HEK293T (cell line): ENCODE data around the gene KCNIP1.

Experiments
- CTCF ChIA-PET: fragments of 350-600 bp; formaldehyde crosslinking; extraction: SDS; loops from one replicate; lab custom pipeline; 2021; ENCODE audit warnings: antibody characterized with exemption, inconsistent platforms; lab: Yijun Ruan, JAX
- POLR2A ChIA-PET: fragments of 350-600 bp; formaldehyde crosslinking; extraction: SDS; loops from one replicate; lab custom pipeline; 2020; ENCODE audit warnings: antibody characterized with exemption, inconsistent platforms; lab: Yijun Ruan, JAX
- DNase-seq: peaks from one replicate; pipeline ENCODE4 v3.0.0; 2012; ENCODE audit warnings: mixed read lengths; ENCODE audit errors: extremely low spot score
- ARNT ChIP-seq: fragments of 450-650 bp; IDR thresholded peaks from 2 replicates; pipeline ENCODE4 v1.6.1; 2017; ENCODE audit warnings: mild to moderate bottlenecking
- BHLHE40 ChIP-seq: fragments of 450-650 bp; IDR thresholded peaks from 2 replicates; pipeline ENCODE4 v1.6.1; 2016; ENCODE audit warnings: mild to moderate bottlenecking, moderate library complexity, borderline replicate concordance
- CTBP1 ChIP-seq: fragments of 450-650 bp; IDR thresholded peaks from 2 replicates; pipeline ENCODE4 v1.6.1; 2016; ENCODE audit warnings: borderline replicate concordance
- ELF4 ChIP-seq: fragments of 450-650 bp; IDR thresholded peaks from 2 replicates; pipeline ENCODE4 v1.6.1; 2017; ENCODE audit warnings: antibody characterized with exemption
- FOXA1 ChIP-seq: fragments of 450-650 bp; IDR thresholded peaks from 2 replicates; pipeline ENCODE4 v1.6.1; 2016; ENCODE audit warnings: mild to moderate bottlenecking
- FOXK2 ChIP-seq: fragments of 450-650 bp; IDR thresholded peaks from 2 replicates; pipeline ENCODE4 v1.6.1; 2016; ENCODE audit warnings: mild to moderate bottlenecking
- FOXM1 ChIP-seq: fragments of 450-650 bp; IDR thresholded peaks from 2 replicates; pipeline ENCODE4 v1.6.1; 2017; ENCODE audit warnings: mild to moderate bottlenecking, borderline replicate concordance
- HDGF ChIP-seq: fragments of 450-650 bp; IDR thresholded peaks from 2 replicates; pipeline ENCODE4 v1.6.1; 2017; ENCODE audit warnings: antibody characterized with exemption, borderline replicate concordance
- L3MBTL2 ChIP-seq: fragments of 450-650 bp; conservative IDR thresholded peaks from 2 replicates; pipeline ENCODE4 v1.6.1; 2016; ENCODE audit warnings: mild to moderate bottlenecking
- LEF1 ChIP-seq: fragments of 450-650 bp; IDR thresholded peaks from 2 replicates; pipeline ENCODE4 v1.6.1; 2017; ENCODE audit warnings: mild to moderate bottlenecking, borderline replicate concordance
- NFRKB ChIP-seq: fragments of 450-650 bp; IDR thresholded peaks from 2 replicates; pipeline ENCODE4 v1.6.1; 2016; ENCODE audit warnings: mild to moderate bottlenecking, moderate library complexity
- SP1 ChIP-seq: fragments of 450-650 bp; IDR thresholded peaks from 2 replicates; pipeline ENCODE4 v1.6.1; 2017
- SUZ12 ChIP-seq: fragments of 450-650 bp; IDR thresholded peaks from 2 replicates; pipeline ENCODE4 v1.6.1; 2016; ENCODE audit warnings: mild to moderate bottlenecking
- TARDBP ChIP-seq: fragments of 450-650 bp; IDR thresholded peaks from 2 replicates; pipeline ENCODE4 v1.6.1; 2016
- ZNF384 ChIP-seq: fragments of 450-650 bp; IDR thresholded peaks from 2 replicates; pipeline ENCODE4 v1.6.1; 2016
- TF ChIP-seq, protein P1 (sequence below): fragments of 450-650 bp; IDR thresholded peaks from 2 replicates; pipeline ENCODE4 v1.6.1; 2016

Gene KCNIP1

DNA sequence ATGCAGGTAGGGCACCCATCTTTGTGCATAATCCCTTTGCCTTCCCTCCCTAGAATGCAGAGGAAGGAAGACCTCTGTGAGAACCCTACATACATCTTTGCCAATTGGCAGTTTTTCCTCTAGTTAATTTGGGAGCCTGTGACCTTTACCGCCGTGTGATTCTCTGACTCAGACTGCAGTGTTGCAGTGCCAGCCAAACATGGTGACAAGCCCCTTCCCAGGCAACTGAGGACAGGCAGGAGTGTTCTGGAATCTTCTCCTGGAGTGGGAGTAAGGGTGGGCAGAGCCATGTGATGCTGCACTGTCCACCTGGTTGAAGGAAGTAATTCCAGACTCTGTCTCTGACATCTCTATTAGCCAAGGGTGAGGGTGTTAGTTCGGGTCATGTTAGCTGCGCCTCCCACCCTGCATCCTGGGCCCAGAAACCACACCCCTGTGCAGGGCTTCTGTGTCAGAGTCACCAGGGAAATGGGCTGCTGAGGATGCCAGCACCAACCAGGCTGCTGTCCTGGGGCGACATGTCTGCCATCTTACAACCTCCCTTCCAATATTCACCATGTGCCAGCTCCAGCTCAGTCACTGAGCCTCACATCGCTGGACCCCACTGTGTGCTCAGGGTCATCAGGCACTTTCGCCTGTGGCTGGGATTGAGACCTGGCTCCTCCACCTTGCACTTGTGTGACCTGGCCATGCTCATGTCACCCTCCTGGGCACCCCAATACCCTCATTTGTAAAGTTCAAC is 21.8 kb downstream of the KCNIP1 start:
- TF ChIP-seq ZNF384 (no peak), TARDBP (no peak), LEF1 (no peak)
- ChIA-PET CTCF (no interaction called here), POLR2A (no interaction called here)
- no peak for DNase-seq

DNA sequence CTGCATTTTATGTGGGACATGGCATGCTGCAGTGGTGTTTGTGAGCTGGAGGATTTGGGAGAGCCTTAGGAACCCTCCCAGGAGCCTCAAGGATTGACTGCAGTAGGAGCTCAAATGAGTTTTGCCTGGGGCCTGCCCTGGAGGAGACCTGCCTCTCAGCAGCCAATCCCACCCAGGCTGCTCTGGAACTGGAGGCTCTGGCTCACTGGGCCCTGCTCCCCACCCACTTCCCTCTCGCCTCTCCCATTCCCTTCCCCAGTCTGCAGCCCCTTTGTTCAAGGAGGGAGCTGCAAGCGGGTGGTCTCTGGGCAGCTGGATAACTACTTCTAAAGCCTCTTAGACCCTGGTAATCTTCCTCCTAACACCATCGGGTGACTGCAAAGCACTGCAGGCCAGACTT is 24.2 kb downstream of the KCNIP1 start:
- CTCF ChIA-PET, result interaction anchor here (0.7 kb wide), 1 partner anchor 104 kb away, joined by 3 read pairs; no protein-coding TSS in a partner anchor
- DNase-seq, result no peak
- POLR2A ChIA-PET, result no interaction called here
- TF ChIP-seq SUZ12, result no peak

DNA sequence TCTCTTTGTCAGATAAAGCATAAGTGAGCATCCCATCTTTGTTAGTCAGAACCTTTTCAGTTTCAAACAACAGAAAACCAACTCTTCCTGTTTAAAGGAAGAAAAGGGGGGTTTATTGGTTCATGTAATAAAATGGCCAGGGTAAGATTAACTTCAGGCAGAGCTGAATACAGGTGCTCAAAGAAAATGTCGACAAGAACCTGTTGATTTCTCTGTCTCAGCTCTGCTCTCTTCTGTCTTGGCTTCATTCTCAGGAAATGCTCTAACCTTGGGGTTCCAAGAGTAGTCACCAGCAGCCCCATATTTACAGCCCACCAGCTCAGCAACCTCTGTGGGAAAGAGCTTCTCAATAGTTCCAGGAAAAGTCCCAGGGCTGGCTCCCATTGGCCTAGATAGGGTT is 25.2 kb downstream of the KCNIP1 start:
- POLR2A ChIA-PET, result no interaction called here
- TF ChIP-seq ZNF384 (no peak), SP1 (no peak), ELF4 (no peak), L3MBTL2 (no peak), ARNT (no peak), FOXA1 (no peak), TARDBP (no peak), FOXM1 (no peak), NFRKB (no peak), FOXK2 (no peak), BHLHE40 (no peak), SUZ12 (no peak), LEF1 (no peak), HDGF (no peak)
- TF ChIP-seq, protein P1, sequence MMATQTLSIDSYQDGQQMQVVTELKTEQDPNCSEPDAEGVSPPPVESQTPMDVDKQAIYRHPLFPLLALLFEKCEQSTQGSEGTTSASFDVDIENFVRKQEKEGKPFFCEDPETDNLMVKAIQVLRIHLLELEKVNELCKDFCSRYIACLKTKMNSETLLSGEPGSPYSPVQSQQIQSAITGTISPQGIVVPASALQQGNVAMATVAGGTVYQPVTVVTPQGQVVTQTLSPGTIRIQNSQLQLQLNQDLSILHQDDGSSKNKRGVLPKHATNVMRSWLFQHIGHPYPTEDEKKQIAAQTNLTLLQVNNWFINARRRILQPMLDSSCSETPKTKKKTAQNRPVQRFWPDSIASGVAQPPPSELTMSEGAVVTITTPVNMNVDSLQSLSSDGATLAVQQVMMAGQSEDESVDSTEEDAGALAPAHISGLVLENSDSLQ, result no peak
- CTCF ChIA-PET, result no interaction called here
- DNase-seq, result no peak

DNA sequence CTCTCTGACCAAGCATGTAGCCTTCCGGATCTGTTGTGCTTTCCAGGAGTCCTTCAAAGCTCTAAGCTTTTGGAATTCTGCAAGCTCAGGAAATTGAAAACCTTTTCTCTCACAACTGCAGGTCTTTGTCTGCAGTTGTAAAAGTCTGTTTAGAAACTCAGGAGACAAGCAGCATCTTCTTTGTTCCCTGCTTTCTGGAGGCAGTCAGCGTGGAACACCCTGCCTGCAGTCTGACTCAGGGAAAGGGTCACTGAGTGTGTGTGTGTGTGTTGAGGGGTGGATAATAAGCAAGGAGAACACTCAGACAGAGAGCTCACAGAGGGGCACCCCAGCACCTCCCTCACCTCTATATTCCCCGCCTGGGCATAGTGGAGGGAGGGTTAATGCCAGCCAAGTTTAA is 29.1 kb downstream of the KCNIP1 start:
- no peak for DNase-seq
- CTCF ChIA-PET, result interaction anchor here (0.5 kb wide), 1 partner anchor 121 kb away, joined by 3 read pairs; no protein-coding TSS in a partner anchor
- POLR2A ChIA-PET, result no interaction called here
- TF ChIP-seq FOXM1 (no peak), SP1 (no peak), HDGF (no peak)

DNA sequence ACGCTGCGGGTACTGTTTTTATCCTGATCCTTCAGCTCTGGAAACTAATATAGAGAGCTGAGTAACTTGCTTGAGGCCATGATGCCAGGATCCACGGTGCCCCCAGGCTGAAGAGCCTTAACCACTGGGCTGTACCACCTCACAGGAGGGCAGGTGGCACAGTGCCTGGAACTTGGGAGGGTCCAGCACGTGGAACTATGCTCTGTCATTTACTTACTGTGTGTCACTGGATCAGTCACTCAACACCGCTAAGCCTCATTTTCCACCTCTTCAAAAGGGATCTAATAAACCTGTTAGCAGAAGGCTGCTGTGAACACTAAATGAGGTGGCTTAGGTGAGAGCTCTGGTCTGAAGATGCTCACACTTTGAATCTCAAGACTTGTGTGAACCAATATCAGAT is 29.6 kb downstream of the KCNIP1 start:
- TF ChIP-seq FOXK2 (no peak), SUZ12 (no peak), ARNT (no peak), CTBP1 (no peak)
- ChIA-PET POLR2A (no interaction called here), CTCF (interaction anchor here (0.5 kb wide), 1 partner anchor 120 kb away, joined by 3 read pairs; no protein-coding TSS in a partner anchor)
- no peak for DNase-seq

DNA sequence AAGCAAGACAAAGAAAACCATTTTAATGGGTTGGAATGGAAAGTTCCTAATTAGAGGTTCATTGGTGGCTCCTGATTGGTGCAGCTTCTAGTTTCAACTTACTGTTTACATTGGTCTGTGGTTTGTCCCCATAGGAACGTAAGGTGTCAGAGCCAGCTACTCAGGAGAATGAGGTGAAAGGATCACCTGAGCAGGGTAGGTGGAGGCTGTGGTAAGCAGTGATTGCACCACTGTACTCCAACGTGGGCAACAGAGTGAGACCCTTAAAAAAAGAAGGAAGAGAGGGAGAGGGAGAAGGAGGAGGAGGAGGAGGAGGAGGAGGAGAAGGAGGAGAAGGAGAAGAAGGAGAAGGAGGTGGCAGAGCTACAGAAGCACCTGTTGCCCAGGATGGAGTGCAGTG is 30.4 kb downstream of the KCNIP1 start:
- DNase-seq, result no peak
- CTCF ChIA-PET, result no interaction called here
- POLR2A ChIA-PET, result no interaction called here
- TF ChIP-seq ZNF384 (no peak), SUZ12 (no peak), L3MBTL2 (no peak), BHLHE40 (no peak), ELF4 (no peak), FOXM1 (no peak), CTBP1 (no peak), NFRKB (no peak), LEF1 (no peak)

DNA sequence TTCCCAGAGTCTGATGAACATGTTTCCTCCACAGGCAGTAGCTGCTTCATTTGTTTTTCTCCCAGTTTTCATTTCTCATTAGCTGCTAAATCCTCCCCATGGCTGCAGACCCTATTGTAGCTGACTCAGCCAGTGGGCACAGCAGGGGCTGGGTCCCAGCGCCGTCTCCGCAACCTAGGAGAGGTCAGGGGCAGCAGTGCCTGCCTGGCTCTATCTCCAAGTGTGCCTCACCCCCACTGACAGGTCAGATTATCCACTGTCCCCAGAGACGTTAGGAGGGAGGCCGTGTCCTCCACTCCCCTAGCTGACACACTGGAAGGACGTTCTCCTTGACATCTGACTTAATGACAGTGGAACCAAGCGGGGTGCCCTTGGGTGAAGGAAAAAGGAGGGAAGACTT is 31.1 kb downstream of the KCNIP1 start:
- TF ChIP-seq ZNF384 (no peak), FOXA1 (no peak), FOXK2 (no peak), TARDBP (no peak), BHLHE40 (no peak)
- TF ChIP-seq, protein P1, result no peak
- CTCF ChIA-PET, result no interaction called here
- POLR2A ChIA-PET, result no interaction called here
- DNase-seq, result no peak

DNA sequence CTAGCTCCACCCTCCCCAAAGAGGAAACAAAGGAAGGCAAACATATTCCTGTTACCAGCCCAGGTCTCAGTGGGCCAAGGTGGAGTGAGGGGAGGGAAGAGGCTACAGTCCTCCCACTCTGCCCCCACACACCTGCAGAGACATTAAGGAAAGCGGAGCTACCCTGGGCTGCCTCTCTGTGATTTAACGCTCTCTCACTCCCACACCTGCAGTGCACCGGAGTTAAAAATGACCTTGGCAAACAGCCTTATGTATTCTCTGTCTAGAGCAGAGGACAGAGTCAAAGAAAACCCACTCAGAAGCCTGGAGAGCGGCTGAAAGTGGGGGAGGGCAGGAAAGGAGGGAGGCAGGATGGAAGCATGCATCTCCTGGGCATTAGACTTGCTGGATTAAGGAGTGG is 32.7 kb downstream of the KCNIP1 start:
- CTCF ChIA-PET, result no interaction called here
- TF ChIP-seq CTBP1 (no peak), SUZ12 (no peak), BHLHE40 (no peak), FOXK2 (no peak), ZNF384 (no peak), SP1 (no peak), FOXM1 (no peak), TARDBP (no peak)
- POLR2A ChIA-PET, result no interaction called here
- no peak for DNase-seq
